CD4-positive, alpha-beta T cell (primary cell): ENCODE measurements around the gene IQSEC1. TPM values are rescaled to one million over a fixed set of nuclear protein-coding genes. Genes with fewer than 3 reads are reported as not detected.

Experiments used
- ATAC-seq: fragments of 200-7000 bp; cut with Tn5 transposase; one replicate; pipeline ENCODE4 v1.10.0; 2022; ENCODE audit warnings: mild to moderate bottlenecking; ENCODE audit not compliant: poor library complexity
- CTCF ChIA-PET: fragments of 350-600 bp; sonication (Branson Sonifier 250); formaldehyde crosslinking; loops from one replicate; lab custom pipeline; 2021; ENCODE audit warnings: antibody characterized with exemption, inconsistent platforms; lab: Charles Lee
- POLR2A ChIA-PET: fragments of 350-600 bp; sonication (Branson Sonifier 250); formaldehyde crosslinking; loops from one replicate; lab custom pipeline; 2021; ENCODE audit warnings: antibody characterized with exemption, inconsistent platforms; lab: Charles Lee
- DNase-seq, 14 experiments: peaks; one replicate each; pipeline ENCODE4 v3.0.0-alpha.2; 2013 to 2020; ENCODE audit warnings: mixed read lengths in 2 of 14
- H3K27ac ChIP-seq, 2 donors: one replicate each; pipeline versions ENCODE4 v1.5.1 to v1.7.0; 2013; ENCODE audit warnings: low read length in 2 of 2, low read depth in 1 of 2, mild to moderate bottlenecking in 1 of 2
- H3K27me3 ChIP-seq, 2 experiments: 1 replicate in 1 of 2; 2 replicates in 1 of 2; pipeline versions ENCODE4 v1.6.1 to v1.7.0; 2013; ENCODE audit warnings: low read length in 2 of 2, control low read depth in 1 of 2, mild to moderate bottlenecking in 1 of 2, moderate library complexity in 1 of 2; ENCODE audit not compliant: insufficient read depth in 2 of 2, control insufficient read depth in 1 of 2
- H3K36me3 ChIP-seq: one replicate; pipeline ENCODE4 v1.6.1; 2013; ENCODE audit warnings: low read length, control low read depth; ENCODE audit not compliant: insufficient read depth
- H3K4me1 ChIP-seq: one replicate; pipeline ENCODE4 v1.6.1; 2013; ENCODE audit warnings: low read length, control low read depth; ENCODE audit not compliant: insufficient read depth
- H3K4me3 ChIP-seq: one replicate; pipeline ENCODE4 v1.5.1; 2013; ENCODE audit warnings: mild to moderate bottlenecking, low read length, moderate library complexity
- H3K9me3 ChIP-seq, 2 experiments: 1 replicate in 1 of 2; 2 replicates in 1 of 2; pipeline versions ENCODE4 v1.6.1 to v1.7.0; 2013; ENCODE audit warnings: low read length in 2 of 2, mild to moderate bottlenecking in 2 of 2, control low read depth in 1 of 2, moderate library complexity in 1 of 2; ENCODE audit not compliant: control insufficient read depth in 1 of 2, insufficient read depth in 1 of 2
- H3K27ac Mint-ChIP-seq: one replicate; pipeline ENCODE4 v1.8.0; 2020; ENCODE audit warnings: mixed read lengths
- H3K27me3 Mint-ChIP-seq: one replicate; pipeline ENCODE4 v1.8.0; 2021; ENCODE audit warnings: mixed read lengths
- H3K36me3 Mint-ChIP-seq: one replicate; pipeline ENCODE4 v1.8.0; 2021; ENCODE audit warnings: low read depth, mixed read lengths
- H3K4me1 Mint-ChIP-seq: one replicate; pipeline ENCODE4 v1.8.0; 2021; ENCODE audit warnings: low read depth, mixed read lengths
- H3K4me3 Mint-ChIP-seq: one replicate; pipeline ENCODE4 v1.8.0; 2020; ENCODE audit warnings: mild to moderate bottlenecking, mixed read lengths
- H3K9me3 Mint-ChIP-seq: one replicate; pipeline ENCODE4 v1.8.0; 2020; ENCODE audit warnings: mixed read lengths
- intact Hi-C, 2 experiments: fragments of 100-400 bp; cut with DNase I in 1 of 2; cut with micrococcal nuclease in 1 of 2; formaldehyde crosslinking; loops; one replicate each; pipeline versions ENCODE4 v1.15.1 to v1.9.0; 2023 to 2025; cut with DNase I, micrococcal nuclease
- total RNA-seq, 174 experiments: library from RNA in 2 of 174; stranded (reverse) in 2 of 174; gene quantifications; one replicate each; pipeline ENCODE4 v1.2.3 and lab custom pipeline; 2021 to 2026
- TF ChIP-seq, protein P1 (sequence below): fragments of 200-600 bp; IDR thresholded peaks from one replicate; pipeline ENCODE4 v1.8.0; 2022; ENCODE audit warnings: antibody characterized with exemption, mild to moderate bottlenecking

The IQSEC1 gene
- total RNA-seq, 2 experiments from 2014 or later = 102 to 108 TPM

DNA sequence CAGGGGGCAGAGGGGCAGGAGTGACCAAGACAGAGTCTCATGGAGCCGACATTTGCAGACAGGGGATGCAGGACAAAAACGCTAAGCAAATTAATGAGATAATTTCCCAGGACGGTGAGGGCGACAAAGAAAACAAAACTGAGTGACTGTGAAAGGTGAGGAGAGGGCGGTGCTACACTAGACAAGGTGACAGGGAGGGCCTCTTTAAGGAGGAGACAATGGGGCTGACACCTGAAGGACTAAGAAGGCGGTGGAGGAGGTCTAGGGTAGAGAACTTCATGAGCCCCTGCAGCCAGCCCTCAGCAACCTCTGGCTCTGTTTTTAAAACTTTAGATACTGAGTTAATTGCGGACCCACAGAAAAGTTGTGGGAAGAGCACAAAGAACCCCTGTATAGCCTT, 41.6 kb downstream of the IQSEC1 start:
- ChIA-PET POLR2A (no interaction called here), CTCF (no interaction called here)
- no peaks in the 10 kb centered on the region for H3K4me1 Mint-ChIP-seq
- H3K4me3 Mint-ChIP-seq = no peak overlapping the region
- Histone ChIP-seq H3K4me1 (no peaks in the 10 kb centered on the region), H3K4me3 (no peak overlapping the region), H3K27me3 (no peaks in the 10 kb centered on the region), H3K9me3 (no peaks in the 10 kb centered on the region), H3K27ac (no peak overlapping the region), H3K36me3 (no peaks in the 10 kb centered on the region)
- no peaks in the 10 kb centered on the region for H3K36me3 Mint-ChIP-seq
- H3K9me3 Mint-ChIP-seq = no peaks in the 10 kb centered on the region
- no peaks in the 10 kb centered on the region for H3K27me3 Mint-ChIP-seq
- TF ChIP-seq, protein P1, sequence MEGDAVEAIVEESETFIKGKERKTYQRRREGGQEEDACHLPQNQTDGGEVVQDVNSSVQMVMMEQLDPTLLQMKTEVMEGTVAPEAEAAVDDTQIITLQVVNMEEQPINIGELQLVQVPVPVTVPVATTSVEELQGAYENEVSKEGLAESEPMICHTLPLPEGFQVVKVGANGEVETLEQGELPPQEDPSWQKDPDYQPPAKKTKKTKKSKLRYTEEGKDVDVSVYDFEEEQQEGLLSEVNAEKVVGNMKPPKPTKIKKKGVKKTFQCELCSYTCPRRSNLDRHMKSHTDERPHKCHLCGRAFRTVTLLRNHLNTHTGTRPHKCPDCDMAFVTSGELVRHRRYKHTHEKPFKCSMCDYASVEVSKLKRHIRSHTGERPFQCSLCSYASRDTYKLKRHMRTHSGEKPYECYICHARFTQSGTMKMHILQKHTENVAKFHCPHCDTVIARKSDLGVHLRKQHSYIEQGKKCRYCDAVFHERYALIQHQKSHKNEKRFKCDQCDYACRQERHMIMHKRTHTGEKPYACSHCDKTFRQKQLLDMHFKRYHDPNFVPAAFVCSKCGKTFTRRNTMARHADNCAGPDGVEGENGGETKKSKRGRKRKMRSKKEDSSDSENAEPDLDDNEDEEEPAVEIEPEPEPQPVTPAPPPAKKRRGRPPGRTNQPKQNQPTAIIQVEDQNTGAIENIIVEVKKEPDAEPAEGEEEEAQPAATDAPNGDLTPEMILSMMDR = no peak
- H3K27ac Mint-ChIP-seq = no peak overlapping the region
- no peak for DNase-seq
- ATAC-seq = no peak
- intact Hi-C loops = no loop called here

DNA sequence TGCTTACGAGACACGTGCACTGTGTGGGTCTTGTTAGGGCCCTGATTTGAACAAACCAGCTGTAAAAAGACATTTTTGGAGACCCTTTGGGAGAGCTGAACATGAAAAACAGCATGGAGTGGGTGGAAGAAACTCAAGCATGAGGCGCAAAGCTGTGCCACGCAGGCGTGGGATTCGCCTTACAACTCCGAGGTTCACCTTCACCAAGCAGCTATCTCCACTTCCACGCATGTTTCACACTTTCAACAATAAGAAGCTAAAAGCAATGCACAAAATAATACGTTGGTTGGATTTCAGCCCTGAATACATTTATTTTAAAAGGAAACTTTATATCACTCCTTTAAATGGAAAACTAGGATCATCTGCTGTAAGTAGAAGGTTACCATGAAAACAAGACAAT, 42.5 kb downstream of the IQSEC1 start:
- ChIA-PET CTCF (no interaction called here), POLR2A (no interaction called here)
- TF ChIP-seq, protein P1 = no peak
- no peaks in the 10 kb centered on the region for H3K27me3 Mint-ChIP-seq
- Histone ChIP-seq H3K4me3 (no peak overlapping the region), H3K27me3 (no peaks in the 10 kb centered on the region), H3K27ac (no peak overlapping the region), H3K36me3 (no peaks in the 10 kb centered on the region), H3K4me1 (no peaks in the 10 kb centered on the region), H3K9me3 (no peaks in the 10 kb centered on the region)
- no peaks in the 10 kb centered on the region for H3K36me3 Mint-ChIP-seq
- no peak overlapping the region for H3K4me3 Mint-ChIP-seq
- H3K4me1 Mint-ChIP-seq = no peaks in the 10 kb centered on the region
- no peak for DNase-seq
- no peak for ATAC-seq
- H3K27ac Mint-ChIP-seq = no peak overlapping the region
- intact Hi-C loops = no loop called here
- H3K9me3 Mint-ChIP-seq = no peaks in the 10 kb centered on the region

DNA sequence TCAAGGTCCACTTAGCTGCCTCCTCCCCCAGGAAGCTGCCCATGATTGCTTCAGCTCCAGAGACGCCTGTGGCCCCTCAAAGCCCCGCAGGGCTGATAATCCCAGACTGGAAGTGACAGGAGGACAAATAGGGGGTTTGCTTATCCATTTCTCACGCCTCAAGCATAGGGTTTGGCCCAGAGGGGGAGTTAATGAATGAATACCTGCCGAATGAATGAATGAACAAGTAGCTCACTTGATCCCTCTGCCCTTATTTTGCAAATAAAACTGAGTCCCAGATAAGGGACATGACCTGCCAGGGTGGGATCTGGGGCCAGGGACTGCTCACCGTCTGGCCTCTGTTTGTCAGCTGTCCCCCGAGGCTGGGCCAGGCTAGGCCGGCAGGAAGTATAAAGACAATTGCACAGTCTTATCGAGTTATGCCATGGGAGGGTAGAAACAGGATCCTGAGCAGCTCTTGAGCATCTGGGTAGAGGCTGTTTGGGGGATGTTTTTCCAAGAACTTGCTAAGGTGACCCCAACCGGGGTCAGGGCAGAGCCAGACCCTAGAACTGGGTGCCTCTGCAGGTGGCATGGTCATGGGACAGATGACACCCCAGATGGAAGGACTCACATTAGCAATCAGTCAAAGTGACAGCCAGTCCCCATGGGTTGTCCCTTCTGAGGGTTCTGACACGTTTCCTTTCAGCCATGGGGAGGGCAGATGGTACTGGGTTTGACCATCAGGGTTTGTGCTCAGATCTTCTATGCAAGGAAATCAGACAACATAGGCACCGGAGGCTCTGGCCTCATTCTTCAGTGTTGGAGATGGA, 45.0 kb downstream of the IQSEC1 start:
- H3K36me3 Mint-ChIP-seq = no peaks in the 10 kb centered on the region
- H3K4me1 Mint-ChIP-seq = no peaks in the 10 kb centered on the region
- H3K27ac Mint-ChIP-seq = no peak overlapping the region
- ChIA-PET POLR2A (interaction anchor here (0.6 to 0.7 kb wide), 2 partner anchors 96 to 303 kb away, joined by 3 read pairs; no protein-coding TSS in a partner anchor), CTCF (no interaction called here)
- no peaks in the 10 kb centered on the region for H3K36me3 ChIP-seq
- H3K4me1 ChIP-seq = no peaks in the 10 kb centered on the region
- ATAC-seq (no peak), DNase-seq (no peak)
- H3K27me3 ChIP-seq = no peaks in the 10 kb centered on the region
- H3K4me3 Mint-ChIP-seq = no peak overlapping the region
- no peak overlapping the region for H3K4me3 ChIP-seq
- no peaks in the 10 kb centered on the region for H3K27me3 Mint-ChIP-seq
- no peaks in the 10 kb centered on the region for H3K9me3 Mint-ChIP-seq
- intact Hi-C loops = no loop called here
- H3K27ac ChIP-seq = no peak overlapping the region
- TF ChIP-seq, protein P1 = no peak
- no peaks in the 10 kb centered on the region for H3K9me3 ChIP-seq
